Esophagus muscularis mucosa (tissue), 4 donors: ENCODE data around the gene KANSL1. TPM values are rescaled to one million over a fixed set of nuclear protein-coding genes. Genes with fewer than 3 reads are reported as not detected.
"Not testable (repeated sequence)": the region's sequence is repeated elsewhere in the genome, so short reads cannot be mapped to it uniquely, and the experiment has no call there.

Experiments used
- DNase-seq: peaks from one replicate; pipeline ENCODE4 v3.0.0-alpha.2; 2017; ENCODE audit errors: extremely low spot score
- H3K27ac ChIP-seq, 4 donors: fragments of 200-600 bp; sonication (generic); replicated peaks in 1 of 4; 1 replicate in 3 of 4; 2 replicates in 1 of 4; pipeline ENCODE4 v1.5.1; 2016 to 2019; ENCODE audit warnings: mild to moderate bottlenecking in 1 of 4
- H3K27me3 ChIP-seq, 4 donors: fragments of 200-600 bp; sonication (generic); one replicate each; pipeline versions ENCODE4 v1.5.1 to v1.6.0; 2016 to 2019
- H3K36me3 ChIP-seq, 4 donors: fragments of 200-600 bp; sonication (generic); one replicate each; pipeline ENCODE4 v1.5.1; 2016 to 2019
- H3K4me1 ChIP-seq, 4 donors: fragments of 200-600 bp; sonication (generic); one replicate each; pipeline ENCODE4 v1.5.1; 2016 to 2019
- H3K4me3 ChIP-seq, 4 donors: fragments of 200-600 bp; sonication (generic); 1 replicate in 2 of 4; 2 replicates in 2 of 4; pipeline ENCODE4 v1.5.1; 2016 to 2019; ENCODE audit warnings: mild to moderate bottlenecking in 4 of 4, moderate library complexity in 1 of 4
- H3K9me3 ChIP-seq, 4 donors: fragments of 200-600 bp; sonication (generic); 1 replicate in 3 of 4; 2 replicates in 1 of 4; pipeline ENCODE4 v1.5.1; 2016 to 2019
- CTCF ChIP-seq, 3 experiments: fragments of 200-600 bp in 2 of 3; fragments of 450-650 bp in 1 of 3; sonication (generic) in 2 of 3; IDR thresholded peaks; one replicate each; pipeline ENCODE4 v1.5.1; 2017 to 2019; ENCODE audit warnings: antibody characterized with exemption in 3 of 3, mild to moderate bottlenecking in 2 of 3, moderate library complexity in 1 of 3
- EP300 ChIP-seq: sonication (generic); formaldehyde crosslinking; IDR thresholded peaks from one replicate; pipeline ENCODE4 v1.6.1; 2017; ENCODE audit warnings: antibody characterized with exemption
- POLR2A ChIP-seq: fragments of 450-650 bp; IDR thresholded peaks from one replicate; pipeline ENCODE4 v1.6.1; 2017; ENCODE audit warnings: antibody characterized with exemption, moderate library complexity, mild to moderate bottlenecking, low read depth
- POLR2AphosphoS5 ChIP-seq, 2 donors: sonication (generic); formaldehyde crosslinking; IDR thresholded peaks; one replicate each; pipeline ENCODE4 v1.6.1; 2017; ENCODE audit warnings: antibody characterized with exemption in 2 of 2
- WGBS: methylation state at CpG from one replicate; pipeline ENCODE4 v1.1.5; 2018; 5-methylcytosine and 5-hydroxymethylcytosine counted together
- intact Hi-C: fragments of 100-400 bp; cut with DNase I; formaldehyde crosslinking; loops from one replicate; pipeline ENCODE4 v1.15.1; 2023
- total RNA-seq, 4 donors: library from RNA; depleted of rRNA; stranded (reverse); fragments of >200 nt; gene quantifications; one replicate each; pipeline versions ENCODE4 v1.1.0 to v1.2.1, GENCODE V29; 2016

The KANSL1 gene
- total RNA-seq, result 100 to 1,000 TPM in 1 of 4 donors, 10 to 100 TPM in 3; 55.0 to 124 (median 70.0) TPM

- 2% methylated on average over 9 of the region's 72 CpGs for WGBS
- H3K36me3 ChIP-seq, result peaks cover 0 to 3% (median 0%) of the 10 kb centered on the region in 4 donors
- DNase-seq, result peak; percentile 92
- peaks cover 40 to 64% (median 56%) of the 10 kb centered on the region in 4 donors for H3K4me1 ChIP-seq
- intact Hi-C loops, result loop anchor here (2.0 to 5.0 kb wide), 2 partner anchors 41 to 148 kb away; no protein-coding TSS in a partner anchor
- TF ChIP-seq CTCF (IDR thresholded peaks at IDR 0.05) (peak in 2 of 3 experiments; percentile 53 to 64), POLR2A (no peak), POLR2AphosphoS5 (IDR thresholded peaks at IDR 0.05) (peak in 1 of 2 donors; percentile 57)
- H3K27me3 ChIP-seq, result no peaks in the 10 kb centered on the region
- H3K9me3 ChIP-seq, result no peaks in the 10 kb centered on the region
- H3K4me3 ChIP-seq, result peak within 1 kb of the TSS; percentile 96 to 100 (median 99)
- H3K27ac ChIP-seq, result peak within 1 kb of the TSS; percentile 100
These were observed at the start of gene KANSL1 for GRCh38 chr17:46193151-46193625. KANSL1 (minus strand) TSS chr17:46193429; CDS start chr17:46172143, 21,286 bp downstream.

- H3K27me3 ChIP-seq, intact Hi-C loops, H3K4me3 ChIP-seq, H3K9me3 ChIP-seq, H3K4me1 ChIP-seq, H3K36me3 ChIP-seq, H3K27ac ChIP-seq, DNase-seq: not testable (repeated sequence)
- 82% methylated on average over 8 of the region's 8 CpGs for WGBS
These were observed 38.1 kb upstream of the KANSL1 start for GRCh38 chr17:46231359-46231758.

GRCh38 chr17:46225274-46225794 lies 32.1 kb upstream of the KANSL1 start:
- peak; percentile 35 to 37 for TF ChIP-seq POLR2AphosphoS5 (IDR thresholded peaks at IDR 0.05)
- H3K36me3 ChIP-seq, H3K4me1 ChIP-seq, intact Hi-C loops, H3K9me3 ChIP-seq, H3K27me3 ChIP-seq: not testable (repeated sequence)
- DNase-seq, result peak; percentile 96
- Histone ChIP-seq H3K27ac (peak overlapping the region; percentile 55 to 79 (median 75)), H3K4me3 (peak overlapping the region; percentile 64 to 95 (median 75))
- WGBS, result under 1% methylated on average over 17 of the region's 22 CpGs

- H3K36me3 ChIP-seq, DNase-seq, intact Hi-C loops, H3K27me3 ChIP-seq, H3K9me3 ChIP-seq, H3K4me1 ChIP-seq: not testable (repeated sequence)
- Histone ChIP-seq H3K27ac (peak overlapping the region; percentile 55 to 79 (median 75)), H3K4me3 (peak overlapping the region; percentile 64 to 95 (median 75))
- WGBS, result no CpG with 5 or more reads among the region's 54 CpGs
These were observed 31.6 kb upstream of the KANSL1 start for GRCh38 chr17:46224864-46225263.

GRCh38 chr17:46223041-46223440 lies 29.8 kb upstream of the KANSL1 start:
- DNase-seq, H3K27ac ChIP-seq, H3K9me3 ChIP-seq, intact Hi-C loops, H3K4me3 ChIP-seq, H3K4me1 ChIP-seq, H3K27me3 ChIP-seq: not testable (repeated sequence)
- no CpG with 5 or more reads among the region's 2 CpGs for WGBS
- H3K36me3 ChIP-seq, result peaks cover 0 to 17% (median 4%) of the 10 kb centered on the region in 4 donors

GRCh38 chr17:46216682-46217081 lies 23.5 kb upstream of the KANSL1 start:
- H3K4me3 ChIP-seq, result no peak overlapping the region
- H3K36me3 ChIP-seq, result peaks cover 0 to 26% (median 11%) of the 10 kb centered on the region in 4 donors
- no peaks in the 10 kb centered on the region for H3K9me3 ChIP-seq
- 95% methylated on average over 3 of the region's 3 CpGs for WGBS
- peaks cover 0 to 29% (median 21%) of the 10 kb centered on the region in 4 donors for H3K4me1 ChIP-seq
- no peak for TF ChIP-seq EP300
- TF ChIP-seq POLR2A, result no peak
- TF ChIP-seq POLR2AphosphoS5 (IDR thresholded peaks at IDR 0.05), result no peak
- TF ChIP-seq CTCF (IDR thresholded peaks at IDR 0.05), result no peak
- H3K27ac ChIP-seq, result no peak overlapping the region
- no peak for DNase-seq
- H3K27me3 ChIP-seq, result no peaks in the 10 kb centered on the region
- intact Hi-C loops, result no loop called here
